Measurements from ENCODE around the gene GADD45B.
A peak's percentile ranks its signal among the peaks of the same experiment; 100 is the strongest.

GADD45B gene, protein sequence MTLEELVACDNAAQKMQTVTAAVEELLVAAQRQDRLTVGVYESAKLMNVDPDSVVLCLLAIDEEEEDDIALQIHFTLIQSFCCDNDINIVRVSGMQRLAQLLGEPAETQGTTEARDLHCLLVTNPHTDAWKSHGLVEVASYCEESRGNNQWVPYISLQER

GRCh38 chr19:2475702-2476450, at the start of gene GADD45B:
TSS of gene GADD45B (plus strand) at chr19:2476127. CDS start at chr19:2476359, 232 bp downstream.
- Histone ChIP-seq H3K27me3 (ENCODE audit: control insufficient read depth, low read length) (no peaks in the 10 kb centered on the region), H3K4me2 (ENCODE audit: low read length) (peak within 1 kb of the TSS; percentile 92), H3K79me2 (ENCODE audit: control insufficient read depth, low read length) (peaks cover 40% of the 10 kb centered on the region), H3F3A (ENCODE audit: control insufficient read depth, insufficient read depth) (peaks cover 24% of the 10 kb centered on the region), H3K4me1 (ENCODE audit: control insufficient read depth, low read length) (peaks cover 39% of the 10 kb centered on the region), H4K20me1 (ENCODE audit: control insufficient read depth, insufficient read depth, low read depth, low read length) (peaks cover 10% of the 10 kb centered on the region; the same call in 1 of the 2 replicates), H3K9me3 (ENCODE audit: control insufficient read depth, insufficient read depth, low read length) (no peaks in the 10 kb centered on the region), H3K27ac (ENCODE audit: low read depth, low read length) (peak within 1 kb of the TSS; percentile 93), H3K36me3 (ENCODE audit: control insufficient read depth, low read length) (peaks cover 30% of the 10 kb centered on the region), H3K9me2 (replicated peaks; ENCODE audit: control insufficient read depth, low read length) (no peaks in the 10 kb centered on the region), H3K4me3 (ENCODE audit: low read length) (peak within 1 kb of the TSS; percentile 99)
- no peak for TF ChIP-seq EZH2phosphoT487 (IDR thresholded peaks at IDR 0.05; ENCODE audit: borderline replicate concordance, low read length)
- TF ChIP-seq, protein P1, sequence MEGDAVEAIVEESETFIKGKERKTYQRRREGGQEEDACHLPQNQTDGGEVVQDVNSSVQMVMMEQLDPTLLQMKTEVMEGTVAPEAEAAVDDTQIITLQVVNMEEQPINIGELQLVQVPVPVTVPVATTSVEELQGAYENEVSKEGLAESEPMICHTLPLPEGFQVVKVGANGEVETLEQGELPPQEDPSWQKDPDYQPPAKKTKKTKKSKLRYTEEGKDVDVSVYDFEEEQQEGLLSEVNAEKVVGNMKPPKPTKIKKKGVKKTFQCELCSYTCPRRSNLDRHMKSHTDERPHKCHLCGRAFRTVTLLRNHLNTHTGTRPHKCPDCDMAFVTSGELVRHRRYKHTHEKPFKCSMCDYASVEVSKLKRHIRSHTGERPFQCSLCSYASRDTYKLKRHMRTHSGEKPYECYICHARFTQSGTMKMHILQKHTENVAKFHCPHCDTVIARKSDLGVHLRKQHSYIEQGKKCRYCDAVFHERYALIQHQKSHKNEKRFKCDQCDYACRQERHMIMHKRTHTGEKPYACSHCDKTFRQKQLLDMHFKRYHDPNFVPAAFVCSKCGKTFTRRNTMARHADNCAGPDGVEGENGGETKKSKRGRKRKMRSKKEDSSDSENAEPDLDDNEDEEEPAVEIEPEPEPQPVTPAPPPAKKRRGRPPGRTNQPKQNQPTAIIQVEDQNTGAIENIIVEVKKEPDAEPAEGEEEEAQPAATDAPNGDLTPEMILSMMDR (IDR thresholded peaks at IDR 0.05; ENCODE audit: low read depth, low read length, poor library complexity, severe bottlenecking): no peak

- Histone ChIP-seq H3K9me3 (ENCODE audit: control insufficient read depth, insufficient read depth, low read length) (no peaks in the 10 kb centered on the region), H4K20me1 (ENCODE audit: control insufficient read depth, insufficient read depth, low read depth, low read length) (no peaks in the 10 kb centered on the region), H3K4me2 (ENCODE audit: low read length) (peak overlapping the region; percentile 81), H3K27me3 (ENCODE audit: control insufficient read depth, low read length) (no peaks in the 10 kb centered on the region), H3K4me1 (ENCODE audit: control insufficient read depth, low read length) (peaks cover 17% of the 10 kb centered on the region), H3K9me2 (replicated peaks; ENCODE audit: control insufficient read depth, low read length) (no peaks in the 10 kb centered on the region), H3F3A (ENCODE audit: control insufficient read depth, insufficient read depth) (peaks cover 10% of the 10 kb centered on the region), H3K4me3 (ENCODE audit: low read length) (peak overlapping the region; percentile 96), H3K27ac (ENCODE audit: low read depth, low read length) (peak overlapping the region; percentile 78), H3K79me2 (ENCODE audit: control insufficient read depth, low read length) (peaks cover 46% of the 10 kb centered on the region), H3K36me3 (ENCODE audit: control insufficient read depth, low read length) (peaks cover 57% of the 10 kb centered on the region)
- TF ChIP-seq, protein P1 (IDR thresholded peaks at IDR 0.05; ENCODE audit: low read depth, low read length, poor library complexity, severe bottlenecking): no peak
- no peak for TF ChIP-seq EZH2phosphoT487 (IDR thresholded peaks at IDR 0.05; ENCODE audit: borderline replicate concordance, low read length)
These were observed 49.1 kb upstream of the GADD45B start for GRCh38 chr19:2426611-2427428.

- Histone ChIP-seq H3K4me1 (ENCODE audit: control insufficient read depth, low read length) (peaks cover 17% of the 10 kb centered on the region), H3K4me2 (ENCODE audit: low read length) (peak within 1 kb of the TSS; percentile 81), H3K4me3 (ENCODE audit: low read length) (peak within 1 kb of the TSS; percentile 96), H3K9me2 (replicated peaks; ENCODE audit: control insufficient read depth, low read length) (no peaks in the 10 kb centered on the region), H3K27me3 (ENCODE audit: control insufficient read depth, low read length) (no peaks in the 10 kb centered on the region), H3F3A (ENCODE audit: control insufficient read depth, insufficient read depth) (peaks cover 10% of the 10 kb centered on the region), H4K20me1 (ENCODE audit: control insufficient read depth, insufficient read depth, low read depth, low read length) (no peaks in the 10 kb centered on the region), H3K27ac (ENCODE audit: low read depth, low read length) (peak within 1 kb of the TSS; percentile 78), H3K9me3 (ENCODE audit: control insufficient read depth, insufficient read depth, low read length) (no peaks in the 10 kb centered on the region), H3K79me2 (ENCODE audit: control insufficient read depth, low read length) (peaks cover 41% of the 10 kb centered on the region), H3K36me3 (ENCODE audit: control insufficient read depth, low read length) (peaks cover 62% of the 10 kb centered on the region)
- TF ChIP-seq, protein P1 (IDR thresholded peaks at IDR 0.05; ENCODE audit: low read depth, low read length, poor library complexity, severe bottlenecking): no peak
- no peak for TF ChIP-seq EZH2phosphoT487 (IDR thresholded peaks at IDR 0.05; ENCODE audit: borderline replicate concordance, low read length)
These were observed 48.3 kb upstream of the GADD45B start, which contains the start of gene TIMM13 for GRCh38 chr19:2427429-2428320. TSS of gene TIMM13 (minus strand) at chr19:2427586. CDS start at chr19:2427533, 53 bp downstream.
